ENCODE results near the gene SLC7A1. TPM values are rescaled to one million over a fixed set of nuclear protein-coding genes. Genes with fewer than 3 reads are reported as not detected.

The SLC7A1 gene
- total and polyA plus RNA-seq, 2 experiments from 2014 or later = 10.1 to 16.2 TPM

- no peak overlapping the region for H3K4me3 ChIP-seq
- 88% methylated on average over 9 of the region's 9 CpGs for WGBS (ENCODE audit: low lambda C conversion rate, missing lambda C conversion rate)
- H3K4me2 ChIP-seq = no peak overlapping the region
- H3K9me2 ChIP-seq (replicated peaks; ENCODE audit: insufficient read depth) = no peaks in the 10 kb centered on the region
- DNase-seq (ENCODE audit: low spot score) = no peak
- peaks cover 22% of the 10 kb centered on the region for H4K20me1 ChIP-seq (ENCODE audit: insufficient read depth, poor library complexity, severe bottlenecking)
- TF ChIP-seq EZH2phosphoT487 (IDR thresholded peaks at IDR 0.05; ENCODE audit: low read depth, severe bottlenecking, unreplicated experiment) (no peak), EZH2 (IDR thresholded peaks at IDR 0.05; ENCODE audit: borderline replicate concordance) (no peak), CTCF (IDR thresholded peaks at IDR 0.05; ENCODE audit: poor library complexity) (no peak)
- H3K4me1 ChIP-seq (ENCODE audit: insufficient read depth) = no peaks in the 10 kb centered on the region
- no peaks in the 10 kb centered on the region for H3K36me3 ChIP-seq (replicated peaks; ENCODE audit: insufficient read depth, low read depth)
- no peak overlapping the region for H3K27ac ChIP-seq
- no peaks in the 10 kb centered on the region for H3K9me3 ChIP-seq (ENCODE audit: low read depth)
- H2AFZ ChIP-seq = no peak overlapping the region
- H3K27me3 ChIP-seq = no peaks in the 10 kb centered on the region
- H3K79me2 ChIP-seq = peaks cover 94% of the 10 kb centered on the region
These were observed 26.8 kb downstream of the SLC7A1 start for GRCh38 chr13:29568731-29569130.

GRCh38 chr13:29567411-29567810 is 28.1 kb downstream of the SLC7A1 start:
- Histone ChIP-seq H3K27me3 (no peaks in the 10 kb centered on the region), H3K27ac (no peak overlapping the region), H3K4me2 (no peak overlapping the region), H2AFZ (no peak overlapping the region), H4K20me1 (ENCODE audit: insufficient read depth, poor library complexity, severe bottlenecking) (peaks cover 18% of the 10 kb centered on the region), H3K9me3 (ENCODE audit: low read depth) (no peaks in the 10 kb centered on the region), H3K36me3 (replicated peaks; ENCODE audit: insufficient read depth, low read depth) (no peaks in the 10 kb centered on the region), H3K4me3 (no peak overlapping the region), H3K9me2 (replicated peaks; ENCODE audit: insufficient read depth) (no peaks in the 10 kb centered on the region), H3K4me1 (ENCODE audit: insufficient read depth) (no peaks in the 10 kb centered on the region), H3K79me2 (peaks cover 96% of the 10 kb centered on the region)
- TF ChIP-seq EZH2 (IDR thresholded peaks at IDR 0.05; ENCODE audit: borderline replicate concordance) (no peak), CTCF (IDR thresholded peaks at IDR 0.05; ENCODE audit: poor library complexity) (no peak), EZH2phosphoT487 (IDR thresholded peaks at IDR 0.05; ENCODE audit: low read depth, severe bottlenecking, unreplicated experiment) (no peak)
- DNase-seq (ENCODE audit: low spot score) = no peak
- 88% methylated on average over 9 of the region's 9 CpGs for WGBS (ENCODE audit: low lambda C conversion rate, missing lambda C conversion rate)

- Histone ChIP-seq H2AFZ (no peak overlapping the region), H3K4me1 (ENCODE audit: insufficient read depth) (no peaks in the 10 kb centered on the region), H3K4me2 (no peak overlapping the region), H3K27me3 (no peaks in the 10 kb centered on the region), H4K20me1 (ENCODE audit: insufficient read depth, poor library complexity, severe bottlenecking) (peaks cover 20% of the 10 kb centered on the region), H3K36me3 (replicated peaks; ENCODE audit: insufficient read depth, low read depth) (no peaks in the 10 kb centered on the region), H3K79me2 (peaks cover 88% of the 10 kb centered on the region), H3K27ac (no peak overlapping the region), H3K9me2 (replicated peaks; ENCODE audit: insufficient read depth) (no peaks in the 10 kb centered on the region), H3K9me3 (ENCODE audit: low read depth) (no peaks in the 10 kb centered on the region), H3K4me3 (no peak overlapping the region)
- 95% methylated on average over 7 of the region's 7 CpGs for WGBS (ENCODE audit: low lambda C conversion rate, missing lambda C conversion rate)
- no peak for DNase-seq (ENCODE audit: low spot score)
- no peak for TF ChIP-seq EZH2phosphoT487 (IDR thresholded peaks at IDR 0.05; ENCODE audit: low read depth, severe bottlenecking, unreplicated experiment)
- TF ChIP-seq EZH2 (IDR thresholded peaks at IDR 0.05; ENCODE audit: borderline replicate concordance) = no peak
These were observed 29.3 kb downstream of the SLC7A1 start for GRCh38 chr13:29566206-29566605.

GRCh38 chr13:29564818-29565217 is 30.7 kb downstream of the SLC7A1 start:
- Histone ChIP-seq H3K9me3 (ENCODE audit: low read depth) (no peaks in the 10 kb centered on the region), H2AFZ (no peak overlapping the region), H3K79me2 (peaks cover 87% of the 10 kb centered on the region), H3K27me3 (no peaks in the 10 kb centered on the region), H3K36me3 (replicated peaks; ENCODE audit: insufficient read depth, low read depth) (no peaks in the 10 kb centered on the region), H3K4me2 (no peak overlapping the region), H3K9me2 (replicated peaks; ENCODE audit: insufficient read depth) (no peaks in the 10 kb centered on the region), H3K4me3 (no peak overlapping the region), H3K27ac (no peak overlapping the region), H3K4me1 (ENCODE audit: insufficient read depth) (no peaks in the 10 kb centered on the region), H4K20me1 (ENCODE audit: insufficient read depth, poor library complexity, severe bottlenecking) (peaks cover 20% of the 10 kb centered on the region)
- no peak for DNase-seq (ENCODE audit: low spot score)
- TF ChIP-seq EZH2 (IDR thresholded peaks at IDR 0.05; ENCODE audit: borderline replicate concordance) = no peak
- TF ChIP-seq EZH2phosphoT487 (IDR thresholded peaks at IDR 0.05; ENCODE audit: low read depth, severe bottlenecking, unreplicated experiment) = no peak
- peak; percentile 31 for TF ChIP-seq CTCF (IDR thresholded peaks at IDR 0.05; ENCODE audit: poor library complexity)

All from hepatocyte (in vitro differentiated cells).